SK-N-MC (cell line): ENCODE data around the gene FARS2.

ENCODE experiments used
- EZH2 ChIP-seq: fragments of 200-600 bp; sonication (generic); IDR thresholded peaks from one replicate; pipeline ENCODE4 v1.6.1; 2017; ENCODE audit warnings: antibody characterized with exemption
- POLR2AphosphoS5 ChIP-seq: IDR thresholded peaks from 2 replicates; pipeline ENCODE4 v1.6.1; 2012; ENCODE audit warnings: mild to moderate bottlenecking, low read depth, low read length, borderline replicate concordance

GRCh38 chr6:5367510-5367909, 106.2 kb downstream of the FARS2 start:
- TF ChIP-seq EZH2 (no peak), POLR2AphosphoS5 (no peak)
